Nephron (organoid): Measurements from ENCODE around the gene C7orf57.
"Not testable (repeated sequence)": the region's sequence is repeated elsewhere in the genome, so short reads cannot be mapped to it uniquely, and the experiment has no call there.

ENCODE experiments used
- H3K27ac Mint-ChIP-seq, 3 experiments: 2 replicates each; pipeline ENCODE4 v1.8.0; 2020; ENCODE audit warnings: mixed read lengths in 3 of 3, mild to moderate bottlenecking in 2 of 3, moderate library complexity in 1 of 3
- H3K27me3 Mint-ChIP-seq: 2 replicates; pipeline ENCODE4 v1.8.0; 2021; ENCODE audit warnings: low read depth, mild to moderate bottlenecking, moderate library complexity, mixed read lengths
- H3K36me3 Mint-ChIP-seq: 2 replicates; pipeline ENCODE4 v1.8.0; 2020; ENCODE audit warnings: low read depth, mixed read lengths
- H3K4me1 Mint-ChIP-seq: 2 replicates; pipeline ENCODE4 v1.8.0; 2020; ENCODE audit warnings: mixed read lengths
- H3K4me3 Mint-ChIP-seq, 3 experiments: 2 replicates each; pipeline ENCODE4 v1.8.0; 2020; ENCODE audit warnings: mild to moderate bottlenecking in 3 of 3, mixed read lengths in 3 of 3, moderate library complexity in 2 of 3
- H3K9me3 Mint-ChIP-seq: 2 replicates; pipeline ENCODE4 v1.8.0; 2020; ENCODE audit warnings: mixed read lengths
- CTCF ChIP-seq, 3 experiments: fragments of 200-600 bp; sonication (generic); IDR thresholded peaks; one replicate each; pipeline ENCODE4 v1.5.0; 2021; ENCODE audit warnings: antibody characterized with exemption in 3 of 3; ENCODE audit not compliant: unreplicated experiment in 3 of 3

The C7orf57 gene

DNA sequence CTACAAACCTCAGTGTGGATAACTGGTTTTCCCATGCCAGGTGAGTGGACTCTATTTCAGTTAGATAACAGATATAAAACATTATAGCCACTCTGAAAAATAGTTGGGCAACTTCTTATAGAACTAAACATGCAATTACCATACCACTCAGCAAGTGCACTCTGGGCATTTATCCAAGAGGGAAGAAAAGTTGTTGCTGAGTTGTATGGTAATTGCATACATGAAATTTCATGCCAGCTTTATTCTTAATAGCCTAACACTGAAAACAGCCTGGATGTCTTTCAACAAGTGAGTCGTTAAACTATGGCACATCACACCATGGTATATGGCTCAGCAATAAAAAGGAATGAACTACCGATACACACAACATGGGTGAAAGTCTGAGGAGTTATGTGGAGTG is 43.1 kb downstream of the C7orf57 start:
- Mint-ChIP-seq H3K27me3 (peaks cover 4% of the 10 kb centered on the region), H3K36me3 (no peaks in the 10 kb centered on the region), H3K9me3 (no peaks in the 10 kb centered on the region), H3K4me3 (no peak overlapping the region), H3K27ac (no peak overlapping the region), H3K4me1 (no peaks in the 10 kb centered on the region)
- TF ChIP-seq CTCF (IDR thresholded peaks at IDR 0.05; ENCODE audit: unreplicated experiment in 3 of 3) = no peak

DNA sequence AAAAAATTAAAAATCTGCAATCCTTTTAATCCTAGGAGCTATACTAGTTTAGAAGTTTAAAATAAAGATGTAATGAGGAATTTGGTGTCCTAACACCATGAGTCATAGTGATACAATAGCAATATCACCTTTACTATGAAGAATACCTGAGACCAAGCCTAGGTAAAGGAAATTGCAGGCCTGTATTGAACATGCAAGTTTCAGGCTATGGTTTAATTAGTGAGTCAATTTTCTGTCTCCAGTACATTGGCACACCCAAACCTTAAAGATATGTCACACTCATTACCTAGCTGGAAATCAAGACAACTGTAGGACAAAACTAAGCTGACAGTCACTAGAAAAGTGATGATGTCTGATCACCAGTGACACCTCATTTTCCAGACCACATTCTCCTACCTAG is 47.0 kb downstream of the C7orf57 start:
- not testable (repeated sequence) for H3K4me3 Mint-ChIP-seq, H3K27ac Mint-ChIP-seq, H3K4me1 Mint-ChIP-seq, H3K36me3 Mint-ChIP-seq, H3K9me3 Mint-ChIP-seq
- H3K27me3 Mint-ChIP-seq = peaks cover 20% of the 10 kb centered on the region

DNA sequence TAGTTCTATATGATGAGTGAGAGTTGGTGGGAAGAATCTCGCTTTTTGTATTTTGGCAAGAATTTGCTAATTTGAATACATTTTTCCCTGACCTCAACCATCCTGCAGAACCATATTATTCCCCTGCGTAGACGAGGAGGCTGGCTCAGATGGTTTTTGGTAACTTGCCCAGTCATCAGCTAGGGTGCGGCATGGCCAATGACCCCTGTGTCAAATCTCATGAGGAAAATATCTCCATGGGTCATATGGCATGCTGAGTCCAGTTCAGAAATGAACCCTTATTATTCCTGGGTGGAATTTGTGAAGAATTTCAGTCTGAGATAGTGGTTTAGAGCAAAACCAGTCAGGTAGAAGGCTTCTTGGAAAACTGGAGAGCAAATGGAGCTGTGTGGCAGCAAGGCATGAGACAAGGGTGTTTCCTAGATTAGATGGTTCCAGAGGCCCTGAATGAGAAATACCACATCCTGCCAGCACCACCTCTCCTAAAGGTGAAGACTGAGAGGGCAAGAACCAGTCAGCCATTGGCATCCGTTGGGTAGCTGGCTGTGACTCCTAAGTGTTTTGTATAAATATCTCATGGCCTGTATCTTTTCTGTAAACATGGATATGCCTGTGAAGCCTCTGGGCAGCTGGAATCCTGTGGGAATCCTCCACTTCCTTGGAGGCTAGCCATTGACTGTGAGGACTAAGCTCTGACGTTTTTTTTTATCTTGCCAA is 47.9 kb downstream of the C7orf57 start:
- Mint-ChIP-seq H3K36me3 (no peaks in the 10 kb centered on the region), H3K4me1 (peaks cover 10% of the 10 kb centered on the region)
- TF ChIP-seq CTCF (IDR thresholded peaks at IDR 0.05; ENCODE audit: unreplicated experiment in 3 of 3) = no peak

GRCh38 chr7:48084727-48085432 is 49.5 kb downstream of the C7orf57 start:
- peak overlapping the region in 1 of 3 experiments; percentile 31 for H3K27ac Mint-ChIP-seq
- H3K9me3 Mint-ChIP-seq = no peaks in the 10 kb centered on the region
- H3K36me3 Mint-ChIP-seq = no peaks in the 10 kb centered on the region
- H3K27me3 Mint-ChIP-seq = peaks cover 36% of the 10 kb centered on the region
- H3K4me3 Mint-ChIP-seq = peak overlapping the region in 1 of 3 experiments; percentile 14
- H3K4me1 Mint-ChIP-seq = peaks cover 10% of the 10 kb centered on the region
- no peak for TF ChIP-seq CTCF (IDR thresholded peaks at IDR 0.05; ENCODE audit: unreplicated experiment in 3 of 3)

More for the DNA sequence above, 47.9 kb downstream of the C7orf57 start:
- Mint-ChIP-seq H3K9me3 (no peaks in the 10 kb centered on the region), H3K27ac (no peak overlapping the region), H3K4me3 (no peak overlapping the region), H3K27me3 (peaks cover 24% of the 10 kb centered on the region)

DNA sequence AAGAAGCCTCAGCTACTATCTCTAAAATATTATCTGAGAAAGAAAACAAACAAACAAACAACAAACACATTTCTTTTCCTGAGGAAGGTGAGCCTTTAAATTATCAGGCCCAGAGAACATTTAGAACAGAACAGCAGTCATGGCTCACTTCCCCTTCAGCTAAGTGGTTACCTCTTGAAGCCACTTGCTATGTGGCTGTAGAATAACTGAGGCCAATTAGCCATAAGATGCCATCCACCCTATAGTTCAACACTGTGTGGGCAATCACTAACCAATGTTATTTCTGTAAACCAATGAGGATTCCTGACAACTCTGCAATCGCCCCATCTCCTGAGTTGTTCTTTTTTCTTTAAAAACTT is 50.1 kb downstream of the C7orf57 start:
- no peak for TF ChIP-seq CTCF (IDR thresholded peaks at IDR 0.05; ENCODE audit: unreplicated experiment in 3 of 3)
- Mint-ChIP-seq H3K4me3 (peak overlapping the region in 1 of 3 experiments; percentile 14), H3K36me3 (no peaks in the 10 kb centered on the region), H3K27me3 (peaks cover 42% of the 10 kb centered on the region), H3K4me1 (peaks cover 15% of the 10 kb centered on the region), H3K27ac (no peak overlapping the region), H3K9me3 (no peaks in the 10 kb centered on the region)

GRCh38 chr7:48085942-48086341 is 50.6 kb downstream of the C7orf57 start:
- no peak for TF ChIP-seq CTCF (IDR thresholded peaks at IDR 0.05; ENCODE audit: unreplicated experiment in 3 of 3)
- Mint-ChIP-seq H3K4me3 (no peak overlapping the region), H3K27ac (no peak overlapping the region), H3K27me3 (peaks cover 47% of the 10 kb centered on the region), H3K36me3 (no peaks in the 10 kb centered on the region), H3K9me3 (no peaks in the 10 kb centered on the region), H3K4me1 (peaks cover 19% of the 10 kb centered on the region)
